Tongue (tissue), 2 donors: ENCODE measurements around the gene KCNQ1. TPM values are rescaled to one million over a fixed set of nuclear protein-coding genes. Genes with fewer than 3 reads are reported as not detected.
A peak's percentile ranks its signal among the peaks of the same experiment; 100 is the strongest.

Source experiments
- DNase-seq: peaks from one replicate; pipeline ENCODE4 v3.0.0-alpha.2; 2015
- total RNA-seq: library from RNA; depleted of rRNA; stranded (reverse); fragments of >200 nt; gene quantifications from one replicate; pipeline ENCODE4 v1.2.3, GENCODE V29; 2014

Gene KCNQ1
- total RNA-seq, 1 donor from 2014 or later = 2.6 TPM

GRCh38 chr11:2863276-2863618 lies 418.4 kb downstream of the KCNQ1 start:
- DNase-seq = no peak

- DNase-seq = peak; percentile 60
Measured at GRCh38 chr11:2864901-2865300, 420.1 kb downstream of the KCNQ1 start.

DNA sequence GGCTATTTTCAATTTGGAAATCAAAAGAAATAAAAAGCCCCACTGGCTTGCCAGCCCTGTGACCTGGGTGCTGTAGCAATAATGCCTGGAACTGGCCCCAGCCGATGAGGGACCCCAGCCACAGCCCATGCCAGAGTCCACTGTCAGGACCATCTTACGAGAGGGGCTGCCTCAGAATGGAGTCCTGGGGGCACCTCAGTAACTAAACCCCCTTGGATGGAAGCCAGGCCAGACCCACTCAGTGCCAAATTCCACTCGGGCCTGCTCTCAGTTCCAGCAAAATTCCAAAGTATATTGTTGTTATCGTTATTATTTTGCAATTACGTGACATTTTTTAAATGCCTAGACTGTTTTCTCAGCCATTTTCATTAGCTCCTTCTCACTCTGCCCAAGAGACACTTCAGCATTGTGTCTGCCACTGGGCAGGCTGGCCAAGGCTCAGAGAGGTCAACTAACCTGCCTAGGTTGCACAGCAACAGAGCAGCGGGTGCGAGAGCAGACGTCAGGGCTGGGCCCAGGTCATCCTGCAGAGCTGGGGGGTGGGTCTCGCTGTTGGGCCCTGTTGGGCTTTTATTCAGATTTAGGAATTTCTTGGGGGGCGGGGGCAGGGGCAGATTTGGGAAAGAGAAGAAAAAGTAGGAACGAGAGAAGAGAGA lies 421.2 kb downstream of the KCNQ1 start:
- DNase-seq = no peak

GRCh38 chr11:2867142-2867541 lies 422.3 kb downstream of the KCNQ1 start:
- peak; percentile 14 for DNase-seq

GRCh38 chr11:2867722-2868505 lies 423.1 kb downstream of the KCNQ1 start:
- DNase-seq = peak; percentile 85

DNA sequence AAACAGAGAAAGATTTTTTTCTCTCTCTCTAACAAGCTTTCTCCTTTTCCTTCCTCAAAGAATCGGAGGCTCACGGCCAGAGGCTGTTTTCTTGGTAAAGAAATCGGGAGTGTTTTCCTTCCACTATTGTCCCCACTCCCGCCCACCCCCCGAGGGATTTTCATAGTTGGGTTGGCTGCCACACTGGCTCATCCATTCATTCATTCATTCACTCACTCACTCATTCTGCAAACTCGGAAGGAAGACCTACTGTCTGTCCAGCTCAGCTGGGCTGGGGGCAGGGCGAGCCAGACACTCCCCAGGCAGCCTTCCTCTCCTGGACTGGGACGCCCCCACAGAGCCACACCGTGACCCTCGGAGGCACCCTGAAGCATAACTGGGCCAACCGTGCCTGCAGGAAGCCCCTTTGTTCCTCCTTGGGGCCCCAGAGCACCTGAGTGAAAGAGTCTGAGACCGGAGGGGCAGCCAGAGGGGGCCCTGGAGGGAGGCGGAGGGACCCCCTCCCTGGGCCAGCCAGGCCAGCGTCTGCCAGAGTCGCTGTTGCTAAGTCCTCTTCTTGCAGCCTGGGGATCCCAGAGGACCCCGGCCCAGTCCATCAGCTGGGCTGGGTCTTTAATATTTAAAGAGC lies 423.8 kb downstream of the KCNQ1 start:
- DNase-seq = no peak

DNA sequence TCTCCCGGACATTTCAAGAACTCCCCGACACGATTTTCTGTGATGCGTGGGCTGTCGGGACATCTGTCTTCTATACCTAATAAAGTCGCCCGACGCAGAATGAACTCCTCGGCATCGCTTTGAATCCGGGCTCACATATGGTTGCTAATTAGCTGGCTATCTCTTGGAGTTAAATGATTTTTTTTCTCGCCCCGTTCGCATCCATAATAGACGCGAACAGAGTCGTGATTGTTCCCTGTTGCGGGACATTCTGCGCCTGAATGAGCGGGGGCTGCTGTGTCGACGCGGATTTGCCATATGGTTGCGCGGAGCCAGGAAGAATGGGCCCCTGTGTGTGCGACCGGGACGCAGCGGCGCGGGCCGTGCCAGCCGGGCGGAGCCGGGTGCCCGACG lies 424.3 kb downstream of the KCNQ1 start:
- DNase-seq = no peak

- peak; percentile 35 for DNase-seq
Measured at GRCh38 chr11:2869561-2870427, 425.0 kb downstream of the KCNQ1 start.

GRCh38 chr11:2870460-2870859 lies 425.7 kb downstream of the KCNQ1 start:
- no peak for DNase-seq

GRCh38 chr11:2870969-2871680 lies 426.3 kb downstream of the KCNQ1 start:
- no peak for DNase-seq

GRCh38 chr11:2874963-2875362 lies 430.2 kb downstream of the KCNQ1 start:
- no peak for DNase-seq

- peak; percentile 51 for DNase-seq
Measured at GRCh38 chr11:2877474-2877873, 432.7 kb downstream of the KCNQ1 start.

DNA sequence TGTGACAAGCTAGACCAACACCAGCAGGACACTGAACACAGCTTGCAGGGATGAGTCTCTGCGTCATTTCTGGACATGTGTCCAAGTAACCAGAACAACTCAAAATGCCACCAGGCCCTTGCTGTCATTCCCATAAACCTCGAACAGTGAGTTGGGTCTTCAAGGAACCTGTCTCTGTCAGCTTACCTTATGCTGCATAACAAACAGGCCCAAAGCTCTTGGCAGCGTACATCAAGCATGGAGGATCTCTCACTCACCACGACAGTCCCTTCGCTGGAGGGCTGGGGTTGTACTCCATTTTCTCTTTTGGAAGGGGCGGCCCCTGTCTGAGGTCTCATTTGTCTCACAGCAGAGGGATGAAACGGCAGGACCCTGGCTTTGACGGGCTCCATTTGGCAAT lies 434.0 kb downstream of the KCNQ1 start:
- DNase-seq = no peak

DNA sequence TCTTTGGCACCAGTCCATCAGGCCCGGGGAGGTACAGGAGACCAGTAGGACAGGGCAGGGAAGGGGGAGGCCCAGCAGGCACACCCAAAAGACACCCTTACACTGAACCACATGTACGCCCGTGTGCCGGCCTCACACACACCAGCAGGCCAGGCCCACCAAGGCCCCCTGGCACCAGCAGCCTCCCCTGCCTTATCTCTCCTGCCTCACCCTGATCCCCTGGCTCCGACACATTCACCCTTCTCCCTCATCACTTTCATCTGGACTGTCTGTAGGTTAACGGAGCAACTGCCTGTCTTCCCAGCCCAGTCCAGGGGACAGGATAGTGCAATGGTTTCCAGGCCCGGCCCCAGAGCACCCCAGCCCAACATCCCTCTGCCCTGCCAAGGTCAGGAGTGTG lies 435.8 kb downstream of the KCNQ1 start:
- peak; percentile 17 for DNase-seq

GRCh38 chr11:2881076-2881980 lies 436.5 kb downstream of the KCNQ1 start:
- DNase-seq = peak; percentile 46

DNA sequence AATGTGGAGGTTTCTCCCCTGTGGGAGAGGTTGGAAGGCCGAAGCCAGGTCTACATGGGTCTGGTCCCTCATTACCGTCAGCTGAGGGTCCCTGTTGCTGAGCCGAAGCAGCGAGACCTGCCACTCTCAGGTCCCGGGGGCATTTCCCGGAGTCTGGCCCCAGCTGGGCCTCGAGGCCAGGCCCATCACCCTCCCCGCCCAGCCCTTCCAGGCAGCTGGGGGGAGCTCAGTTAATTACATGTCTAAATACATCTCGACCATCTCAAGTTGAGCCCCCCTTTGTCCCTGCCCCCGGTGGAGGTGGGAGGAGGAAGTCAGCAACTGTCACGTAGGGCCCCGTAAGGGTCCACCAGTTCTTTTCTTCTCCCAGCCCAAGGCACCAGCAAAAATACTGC lies 437.2 kb downstream of the KCNQ1 start:
- peak; percentile 80 for DNase-seq

GRCh38 chr11:2882396-2883110 lies 437.7 kb downstream of the KCNQ1 start:
- peak; percentile 38 for DNase-seq

GRCh38 chr11:2883640-2883978 lies 438.8 kb downstream of the KCNQ1 start:
- no peak for DNase-seq

DNA sequence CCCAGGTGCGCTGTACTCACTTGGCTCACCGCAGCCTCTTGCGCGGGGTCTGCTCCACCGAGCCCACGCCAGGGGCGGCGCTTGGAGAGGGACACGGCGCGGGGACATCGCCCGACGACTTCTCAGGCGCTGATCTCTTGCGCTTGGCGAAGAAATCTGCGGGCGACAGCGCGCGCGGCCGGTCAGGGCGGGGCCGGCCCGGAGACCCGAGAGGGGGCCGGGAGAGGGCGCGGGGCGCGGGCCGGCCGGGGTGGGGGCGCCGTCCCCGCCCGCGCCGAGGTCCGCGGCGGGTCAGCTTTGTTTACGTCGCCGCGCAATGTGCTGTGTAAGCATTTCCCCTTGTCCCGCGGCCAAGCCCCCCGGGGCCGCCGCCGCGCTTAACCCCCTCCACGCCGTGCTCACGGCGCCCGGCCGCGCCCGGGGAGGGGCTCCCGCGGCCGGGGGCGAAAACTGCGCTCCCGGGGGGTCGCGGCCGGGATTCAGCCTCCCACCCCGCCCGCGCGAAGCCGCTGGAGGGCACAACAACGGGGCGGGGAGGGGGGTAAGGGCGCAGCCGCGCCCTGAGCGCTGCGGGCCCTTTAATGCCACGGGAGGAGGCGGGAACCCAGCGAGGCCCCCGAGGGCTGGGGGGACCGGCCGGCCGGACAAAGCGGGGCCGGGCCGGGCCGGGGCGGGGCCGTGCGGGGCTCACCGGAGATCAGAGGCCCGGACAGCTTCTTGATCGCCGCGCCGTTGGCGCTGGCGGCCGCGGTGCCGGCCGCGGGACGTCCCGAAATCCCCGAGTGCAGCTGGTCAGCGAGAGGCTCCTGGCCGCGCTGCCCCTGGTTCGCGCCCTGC lies 439.4 kb downstream of the KCNQ1 start:
- peak; percentile 63 for DNase-seq
